DND-41 (cell line): ENCODE results near the gene PIK3R3.

Experiments
- EZH2 ChIP-seq: IDR thresholded peaks from 3 replicates; pipeline ENCODE4 v1.6.1; 2012; ENCODE audit warnings: borderline replicate concordance, low read depth, mild to moderate bottlenecking, moderate library complexity, low read length, inconsistent platforms; ENCODE audit not compliant: severe bottlenecking
- TF ChIP-seq, protein P1 (sequence below): IDR thresholded peaks from 2 replicates; pipeline ENCODE4 v1.5.1; 2012; ENCODE audit warnings: borderline replicate concordance, low read length, moderate library complexity, mild to moderate bottlenecking; ENCODE audit not compliant: poor library complexity, severe bottlenecking; ENCODE audit errors: extremely low read depth

DNA sequence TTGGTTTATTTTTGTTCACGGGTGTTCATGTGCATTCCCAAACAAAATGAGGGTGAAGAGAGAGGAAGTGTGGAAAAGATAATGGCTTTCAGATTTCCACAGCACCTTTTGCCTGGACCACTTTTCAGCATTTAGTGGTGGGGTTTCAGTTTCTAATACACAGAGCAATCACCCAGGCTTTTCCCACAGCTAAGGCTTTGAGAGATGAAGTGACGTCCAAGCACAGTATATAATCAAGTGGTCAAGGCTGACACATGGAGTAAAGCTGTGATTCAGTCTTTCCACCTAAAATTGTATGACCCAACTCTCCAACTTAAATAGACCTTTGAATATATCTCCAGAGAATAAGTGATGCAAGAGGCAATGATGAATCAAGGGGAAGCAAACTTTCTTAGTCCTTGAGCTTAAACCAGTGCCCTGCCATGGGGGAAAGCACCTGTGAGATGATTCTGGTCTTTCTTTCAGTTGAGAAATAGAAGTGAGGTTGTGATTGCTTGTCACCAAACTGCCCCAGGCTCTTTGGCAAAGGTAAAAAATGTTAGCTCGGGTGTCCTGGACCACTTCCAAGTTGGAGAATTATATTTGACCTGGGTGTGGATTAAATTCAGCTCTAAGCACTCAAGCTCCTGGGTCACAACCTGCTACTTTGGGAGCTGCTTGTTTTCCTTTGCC lies 2.4 kb upstream of the PIK3R3 start:
- TF ChIP-seq EZH2 = no peak
- TF ChIP-seq, protein P1, sequence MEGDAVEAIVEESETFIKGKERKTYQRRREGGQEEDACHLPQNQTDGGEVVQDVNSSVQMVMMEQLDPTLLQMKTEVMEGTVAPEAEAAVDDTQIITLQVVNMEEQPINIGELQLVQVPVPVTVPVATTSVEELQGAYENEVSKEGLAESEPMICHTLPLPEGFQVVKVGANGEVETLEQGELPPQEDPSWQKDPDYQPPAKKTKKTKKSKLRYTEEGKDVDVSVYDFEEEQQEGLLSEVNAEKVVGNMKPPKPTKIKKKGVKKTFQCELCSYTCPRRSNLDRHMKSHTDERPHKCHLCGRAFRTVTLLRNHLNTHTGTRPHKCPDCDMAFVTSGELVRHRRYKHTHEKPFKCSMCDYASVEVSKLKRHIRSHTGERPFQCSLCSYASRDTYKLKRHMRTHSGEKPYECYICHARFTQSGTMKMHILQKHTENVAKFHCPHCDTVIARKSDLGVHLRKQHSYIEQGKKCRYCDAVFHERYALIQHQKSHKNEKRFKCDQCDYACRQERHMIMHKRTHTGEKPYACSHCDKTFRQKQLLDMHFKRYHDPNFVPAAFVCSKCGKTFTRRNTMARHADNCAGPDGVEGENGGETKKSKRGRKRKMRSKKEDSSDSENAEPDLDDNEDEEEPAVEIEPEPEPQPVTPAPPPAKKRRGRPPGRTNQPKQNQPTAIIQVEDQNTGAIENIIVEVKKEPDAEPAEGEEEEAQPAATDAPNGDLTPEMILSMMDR = no peak
